GM12865 (cell line): ENCODE data around the gene ZNF577.
A peak's percentile ranks its signal among the peaks of the same experiment; 100 is the strongest.

Experiments used
- DNase-seq: peaks from one replicate; pipeline ENCODE4 v3.0.0; 2010; ENCODE audit warnings: low read depth
- H3K4me3 ChIP-seq: 2 replicates; pipeline ENCODE4 v1.5.1; 2011; ENCODE audit warnings: mild to moderate bottlenecking, low read depth, low read length, control low read depth
- TF ChIP-seq, protein P1 (sequence below): IDR thresholded peaks from 2 replicates; pipeline ENCODE4 v1.5.1; 2011; ENCODE audit warnings: low read length, control low read depth, low read depth, inconsistent platforms; ENCODE audit not compliant: insufficient read depth; ENCODE audit errors: missing control alignments

ZNF577 gene

DNA sequence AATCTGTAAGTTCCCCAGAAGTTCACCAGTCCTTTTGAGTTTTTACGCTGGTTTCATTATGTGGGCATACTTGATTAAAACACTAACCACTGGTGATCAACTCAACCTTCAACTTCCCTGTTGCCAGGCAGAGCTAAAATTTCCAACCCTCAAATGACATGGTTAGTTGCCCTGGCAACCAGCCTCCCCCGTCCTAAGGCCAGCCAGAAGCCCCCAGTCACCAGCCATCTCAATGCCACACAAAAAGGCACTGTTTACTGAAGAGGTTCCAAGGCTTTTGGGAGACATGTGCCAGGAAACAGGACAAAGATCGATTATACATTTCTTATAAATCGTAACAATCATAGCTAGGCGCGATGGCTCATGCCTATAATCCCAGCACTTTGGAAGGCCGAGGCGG lies 15.4 kb upstream of the ZNF577 start:
- no peak for DNase-seq
- H3K4me3 ChIP-seq: no peak overlapping the region

DNA sequence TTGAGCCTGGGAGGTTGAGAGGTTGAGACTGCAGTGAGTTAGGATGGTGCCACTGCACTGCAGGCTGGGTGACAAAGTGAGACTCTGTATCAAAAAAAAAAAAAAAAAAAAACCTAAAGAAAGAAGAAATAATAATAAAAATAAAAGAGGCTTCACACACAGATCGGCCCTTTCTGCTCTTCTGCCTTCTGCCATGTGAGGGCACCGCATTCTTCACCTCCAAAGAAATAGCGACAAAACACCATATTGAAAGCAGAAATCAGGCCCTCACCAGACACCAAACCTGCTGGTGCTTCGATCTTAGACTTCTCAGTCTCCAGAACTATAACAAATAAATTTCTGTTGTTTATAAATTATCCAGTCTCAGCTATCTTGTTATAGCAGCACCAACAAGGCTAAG lies 14.1 kb upstream of the ZNF577 start:
- no peak for DNase-seq
- TF ChIP-seq, protein P1, sequence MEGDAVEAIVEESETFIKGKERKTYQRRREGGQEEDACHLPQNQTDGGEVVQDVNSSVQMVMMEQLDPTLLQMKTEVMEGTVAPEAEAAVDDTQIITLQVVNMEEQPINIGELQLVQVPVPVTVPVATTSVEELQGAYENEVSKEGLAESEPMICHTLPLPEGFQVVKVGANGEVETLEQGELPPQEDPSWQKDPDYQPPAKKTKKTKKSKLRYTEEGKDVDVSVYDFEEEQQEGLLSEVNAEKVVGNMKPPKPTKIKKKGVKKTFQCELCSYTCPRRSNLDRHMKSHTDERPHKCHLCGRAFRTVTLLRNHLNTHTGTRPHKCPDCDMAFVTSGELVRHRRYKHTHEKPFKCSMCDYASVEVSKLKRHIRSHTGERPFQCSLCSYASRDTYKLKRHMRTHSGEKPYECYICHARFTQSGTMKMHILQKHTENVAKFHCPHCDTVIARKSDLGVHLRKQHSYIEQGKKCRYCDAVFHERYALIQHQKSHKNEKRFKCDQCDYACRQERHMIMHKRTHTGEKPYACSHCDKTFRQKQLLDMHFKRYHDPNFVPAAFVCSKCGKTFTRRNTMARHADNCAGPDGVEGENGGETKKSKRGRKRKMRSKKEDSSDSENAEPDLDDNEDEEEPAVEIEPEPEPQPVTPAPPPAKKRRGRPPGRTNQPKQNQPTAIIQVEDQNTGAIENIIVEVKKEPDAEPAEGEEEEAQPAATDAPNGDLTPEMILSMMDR: no peak

More for the DNA sequence above, 15.4 kb upstream of the ZNF577 start:
- TF ChIP-seq, protein P1: no peak

DNA sequence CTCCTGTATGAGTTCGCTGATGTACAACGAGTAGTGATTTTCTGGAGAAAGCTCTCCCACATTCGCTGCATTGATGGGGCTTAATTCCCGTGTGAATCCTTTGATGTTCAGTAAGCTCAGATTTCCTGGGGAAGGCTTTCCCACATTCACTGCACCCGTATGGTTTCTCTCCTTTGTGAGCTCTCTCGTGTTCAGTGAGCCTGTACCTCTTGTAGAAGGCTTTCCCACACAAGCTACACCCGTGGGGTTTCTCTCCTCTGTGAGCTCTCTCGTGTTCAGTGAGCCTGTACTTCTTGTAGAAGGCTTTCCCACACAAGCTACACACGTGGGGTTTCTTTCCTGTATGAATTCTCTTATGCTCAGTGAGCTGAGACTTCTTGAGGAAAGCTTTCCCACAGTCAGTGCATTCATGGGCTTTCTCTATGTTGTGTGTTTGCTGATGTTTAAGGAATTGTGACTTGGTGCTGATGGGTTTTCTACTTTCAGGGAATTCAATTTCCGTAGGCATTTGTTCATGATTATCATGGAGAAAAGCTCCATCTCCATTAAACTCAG lies 3.5 kb upstream of the ZNF577 start:
- TF ChIP-seq, protein P1: no peak
- DNase-seq: peak; percentile 3
- H3K4me3 ChIP-seq: no peak overlapping the region

More for the DNA sequence above, 14.1 kb upstream of the ZNF577 start:
- no peak overlapping the region for H3K4me3 ChIP-seq

DNA sequence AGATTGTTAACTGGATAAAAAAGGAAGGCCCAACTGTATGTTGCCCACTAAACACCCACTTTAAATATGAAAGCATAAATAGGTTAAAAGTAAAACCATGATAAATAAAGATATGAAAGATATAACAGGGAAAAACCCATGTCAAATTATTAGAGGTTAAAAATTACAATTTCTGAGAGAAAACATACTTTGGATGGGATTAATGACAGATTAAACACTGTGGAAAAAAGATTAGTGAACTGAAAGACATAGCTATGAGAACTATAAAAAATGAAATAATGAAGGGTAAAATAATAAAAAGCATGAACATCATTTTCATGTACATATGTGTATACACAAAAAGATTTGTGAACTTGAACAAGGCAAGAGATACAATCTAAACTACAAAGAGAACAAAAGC lies 2.2 kb upstream of the ZNF577 start:
- H3K4me3 ChIP-seq: no peak overlapping the region
- DNase-seq: no peak
- TF ChIP-seq, protein P1: no peak

DNA sequence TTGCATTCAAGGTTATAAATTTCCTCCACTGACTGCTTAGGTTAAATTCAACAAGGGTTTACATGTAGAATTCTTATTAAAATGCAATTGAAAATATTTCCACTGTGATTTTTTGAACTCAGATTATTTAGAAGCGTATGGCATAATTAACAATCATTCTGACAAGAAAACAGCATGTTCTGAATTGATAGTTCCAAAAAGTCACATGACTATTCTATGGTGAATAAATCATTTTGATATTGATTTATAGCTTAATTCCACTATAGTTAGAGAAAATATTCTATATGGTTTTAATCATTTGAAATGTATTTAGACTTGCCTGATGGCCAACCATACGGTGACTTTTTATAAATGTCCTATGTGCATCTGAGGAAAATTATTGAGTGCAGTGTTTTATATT lies 3.0 kb downstream of the ZNF577 start:
- no peak for DNase-seq
- no peak overlapping the region for H3K4me3 ChIP-seq
- TF ChIP-seq, protein P1: no peak

DNA sequence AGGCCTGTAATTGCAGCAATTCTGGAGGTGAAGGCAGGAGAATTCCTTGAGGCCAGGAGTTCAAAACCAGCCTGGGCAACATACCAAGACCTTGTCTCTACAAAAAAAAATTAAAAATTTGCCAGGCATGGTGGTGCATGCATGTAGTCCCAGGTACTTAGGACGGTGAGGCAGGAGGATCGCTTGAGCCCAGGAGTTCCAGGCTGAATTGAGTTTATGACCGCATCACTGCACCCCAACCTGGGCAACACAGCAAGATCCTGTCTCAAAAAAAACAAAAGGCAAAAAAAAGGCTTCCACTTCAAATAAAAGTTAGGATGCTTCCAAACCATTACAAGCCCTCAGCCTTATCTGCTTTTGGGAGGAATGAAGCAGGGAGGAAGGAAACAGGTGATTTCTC lies 5.2 kb downstream of the ZNF577 start:
- H3K4me3 ChIP-seq: no peak overlapping the region
- no peak for DNase-seq
- TF ChIP-seq, protein P1: no peak

DNA sequence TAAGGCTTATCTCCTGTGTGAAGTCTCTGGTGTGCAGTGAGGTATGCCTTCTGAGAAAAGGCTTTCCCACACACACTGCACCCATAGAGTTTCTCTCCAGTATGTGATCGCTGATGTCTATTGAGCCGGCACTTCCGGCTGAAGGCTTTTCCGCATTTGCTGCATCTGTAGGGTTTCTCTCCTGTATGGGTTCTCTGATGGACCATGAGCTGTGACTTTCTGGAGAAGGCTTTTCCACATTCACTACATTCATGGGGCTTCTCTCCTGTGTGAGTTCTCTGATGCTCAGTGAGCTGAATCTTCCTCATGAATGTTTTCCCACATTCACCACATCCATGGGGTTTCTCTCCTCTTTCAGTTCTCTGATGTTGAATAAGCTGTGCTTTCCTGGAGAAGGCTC lies 14.7 kb downstream of the ZNF577 start:
- TF ChIP-seq, protein P1: no peak
- no peak overlapping the region for H3K4me3 ChIP-seq
- no peak for DNase-seq
